ENCODE measurements around the gene AAK1. TPM values are rescaled to one million over a fixed set of nuclear protein-coding genes. Genes with fewer than 3 reads are reported as not detected.

Gene AAK1
- total RNA-seq, 4 donors from 2014 or later: 28.0 to 35.5 (median 32.8) TPM

GRCh38 chr2:69549421-69549820 lies 94.1 kb downstream of the AAK1 start:
- no peak overlapping the region for H3K27ac ChIP-seq
- DNase-seq: no peak
- intact Hi-C loops (cut with DNase I): no loop called here

GRCh38 chr2:69547984-69548715 lies 95.4 kb downstream of the AAK1 start:
- Histone ChIP-seq H3K36me3 (peaks cover 0 to 13% (median 0%) of the 10 kb centered on the region in 3 donors), H3K27me3 (no peaks in the 10 kb centered on the region), H3K4me1 (peaks cover 0 to 22% (median 6%) of the 10 kb centered on the region in 3 donors), H3K9me3 (peaks cover 0 to 5% (median 0%) of the 10 kb centered on the region in 3 donors), H3K4me3 (no peak overlapping the region), H3K27ac (no peak overlapping the region)
- no peak for TF ChIP-seq POLR2A (IDR thresholded peaks at IDR 0.05)
- no peak for TF ChIP-seq CTCF (IDR thresholded peaks at IDR 0.05)
- DNase-seq: no peak
- 62 to 66% methylated on average over 2 of the region's 2 CpGs for WGBS, 2 donors
- intact Hi-C loops (cut with DNase I): no loop called here

More at GRCh38 chr2:69549421-69549820, 94.1 kb downstream of the AAK1 start:
- peaks cover 0 to under 1% (median 0%) of the 10 kb centered on the region in 3 donors for H3K36me3 ChIP-seq
- H3K9me3 ChIP-seq: peaks cover 0 to 5% (median 0%) of the 10 kb centered on the region in 3 donors
- TF ChIP-seq POLR2A (IDR thresholded peaks at IDR 0.05): no peak
- TF ChIP-seq CTCF (IDR thresholded peaks at IDR 0.05): no peak
- no peak overlapping the region for H3K4me3 ChIP-seq
- H3K27me3 ChIP-seq: no peaks in the 10 kb centered on the region
- peaks cover 0 to 25% (median 7%) of the 10 kb centered on the region in 3 donors for H3K4me1 ChIP-seq

- Histone ChIP-seq H3K27me3 (no peaks in the 10 kb centered on the region), H3K27ac (no peak overlapping the region), H3K4me3 (no peak overlapping the region), H3K4me1 (peaks cover 0 to 22% (median 6%) of the 10 kb centered on the region in 3 donors), H3K9me3 (peaks cover 0 to 5% (median 0%) of the 10 kb centered on the region in 3 donors), H3K36me3 (peaks cover 0 to 28% (median 6%) of the 10 kb centered on the region in 3 donors)
- TF ChIP-seq POLR2A (IDR thresholded peaks at IDR 0.05): no peak
- TF ChIP-seq CTCF (IDR thresholded peaks at IDR 0.05): no peak
- intact Hi-C loops (cut with DNase I): no loop called here
- WGBS, 2 donors: 94 to 95% methylated on average over 1 of the region's 1 CpG
- DNase-seq: no peak
These were observed 96.9 kb downstream of the AAK1 start for GRCh38 chr2:69546646-69547045.

- 68 to 90% methylated on average over 2 of the region's 2 CpGs for WGBS, 2 donors
- no peak for DNase-seq
- TF ChIP-seq CTCF (IDR thresholded peaks at IDR 0.05) (no peak), POLR2A (IDR thresholded peaks at IDR 0.05) (no peak)
These were observed 98.0 kb downstream of the AAK1 start for GRCh38 chr2:69545477-69545932.

GRCh38 chr2:69544951-69545350 lies 98.6 kb downstream of the AAK1 start:
- TF ChIP-seq POLR2A (IDR thresholded peaks at IDR 0.05): no peak
- no peak for TF ChIP-seq CTCF (IDR thresholded peaks at IDR 0.05)
- peaks cover 0 to 5% (median 0%) of the 10 kb centered on the region in 3 donors for H3K9me3 ChIP-seq
- DNase-seq: no peak
- H3K4me3 ChIP-seq: no peak overlapping the region
- H3K27ac ChIP-seq: no peak overlapping the region
- intact Hi-C loops (cut with DNase I): no loop called here
- H3K27me3 ChIP-seq: no peaks in the 10 kb centered on the region
- H3K36me3 ChIP-seq: peaks cover 0 to 43% (median 6%) of the 10 kb centered on the region in 3 donors
- WGBS, 2 donors: 84 to 92% methylated on average over 1 of the region's 1 CpG
- H3K4me1 ChIP-seq: peaks cover 0 to 17% (median 6%) of the 10 kb centered on the region in 3 donors

More at GRCh38 chr2:69545477-69545932, 98.0 kb downstream of the AAK1 start:
- no peaks in the 10 kb centered on the region for H3K27me3 ChIP-seq
- H3K9me3 ChIP-seq: peaks cover 0 to 5% (median 0%) of the 10 kb centered on the region in 3 donors
- H3K27ac ChIP-seq: no peak overlapping the region
- intact Hi-C loops (cut with DNase I): no loop called here
- H3K4me1 ChIP-seq: peaks cover 0 to 20% (median 6%) of the 10 kb centered on the region in 3 donors
- peaks cover 0 to 39% (median 6%) of the 10 kb centered on the region in 3 donors for H3K36me3 ChIP-seq
- no peak overlapping the region for H3K4me3 ChIP-seq

Data from esophagus squamous epithelium (tissue), 5 donors.